K562 (cell line): Measurements from ENCODE around the gene CACNA1A. TPM values are rescaled to one million over a fixed set of nuclear protein-coding genes. Genes with fewer than 3 reads are reported as not detected.

Experiments used
- CAMTA2 ChIP-seq: fragments of 250-450 bp; sonication (Bioruptor Pico); conservative IDR thresholded peaks from 2 replicates; pipeline ENCODE4 v1.5.1; 2022
- CREB1 ChIP-seq, 2 experiments: sonication (generic) in 1 of 2; formaldehyde crosslinking in 1 of 2; IDR thresholded peaks; 2 replicates each; pipeline versions ENCODE4 v1.6.1 to v1.8.0; 2012 to 2022; ENCODE audit warnings: inconsistent platforms in 1 of 2, mild to moderate bottlenecking in 1 of 2, missing genetic modification reagents in 1 of 2, moderate library complexity in 1 of 2
- EHMT2 ChIP-seq: fragments of 450-650 bp; IDR thresholded peaks from 2 replicates; pipeline ENCODE4 v1.6.1; 2018; ENCODE audit warnings: antibody characterized with exemption
- GTF3C2 ChIP-seq: IDR thresholded peaks from 3 replicates; pipeline ENCODE4 v1.6.1; 2011; ENCODE audit warnings: borderline replicate concordance, mild to moderate bottlenecking, moderate library complexity; ENCODE audit not compliant: insufficient read length; ENCODE audit errors: extremely low read depth
- MCM7 ChIP-seq, 2 experiments: fragments of 450-650 bp; IDR thresholded peaks; 2 replicates each; pipeline ENCODE4 v1.6.1; 2016 to 2018
- MED1 ChIP-seq: sonication (generic); formaldehyde crosslinking; IDR thresholded peaks from 2 replicates; pipeline ENCODE4 v1.8.1; 2023; ENCODE audit warnings: missing genetic modification reagents, borderline replicate concordance
- RBFOX2 ChIP-seq: fragments of 200-400 bp; formaldehyde crosslinking; IDR thresholded peaks from 2 replicates; pipeline ENCODE4 v1.6.1; 2017; ENCODE audit warnings: low read depth, mild to moderate bottlenecking, low read length, moderate library complexity
- ZBTB17 ChIP-seq: fragments of 450-650 bp; formaldehyde crosslinking; IDR thresholded peaks from 2 replicates; pipeline ENCODE4 v1.4.0; 2020; ENCODE audit warnings: mild to moderate bottlenecking
- ZBTB34 ChIP-seq: fragments of 250-450 bp; sonication (Bioruptor Pico); IDR thresholded peaks from 2 replicates; pipeline ENCODE4 v1.8.0; 2021; ENCODE audit warnings: mild to moderate bottlenecking, moderate library complexity
- polyA plus RNA-seq, 8 experiments: library from polyadenylated mRNA; depleted of rRNA in 4 of 8; stranded (reverse) in 5 of 8; unstranded in 3 of 8; fragments of >200 nt; fragmentation: Nextera tagmentation in 2 of 8; fragmentation: Illumina TruSeq in 1 of 8; extraction: Ambion mirVana in 2 of 8; extraction: Trizol in 1 of 8; gene quantifications; 2 replicates each; pipeline versions ENCODE4 v1.2.1 to v1.2.3, GENCODE V29; 2011 to 2014; ENCODE audit warnings: inconsistent platforms in 1 of 8, missing spikeins in 1 of 8
- total RNA-seq, 7 experiments: library from RNA; depleted of rRNA in 6 of 7; stranded (reverse); fragments of >200 nt in 6 of 7; fragmentation: Illumina TruSeq in 2 of 7; extraction: Trizol in 2 of 7; gene quantifications; 2 replicates each; pipeline versions ENCODE4 v1.2.1 to v1.2.3, GENCODE V29; 2011 to 2021; ENCODE audit warnings: low replicate concordance in 1 of 7
- TF ChIP-seq, protein P1 (sequence below): fragments of 450-650 bp; IDR thresholded peaks from 2 replicates; pipeline ENCODE4 v1.6.1; 2016; ENCODE audit warnings: mild to moderate bottlenecking, moderate library complexity
- TF ChIP-seq, protein P2 (sequence below): IDR thresholded peaks from 2 replicates; pipeline ENCODE4 v1.6.1; 2014; ENCODE audit warnings: antibody characterized with exemption

The CACNA1A gene
- total and polyA plus RNA-seq, 9 of the 15 experiments (the other 6 are each of a cell fraction or from before 2014, with no cell fraction given), result 0.03 to 0.20 (median 0.09) TPM; not detected in 1

DNA sequence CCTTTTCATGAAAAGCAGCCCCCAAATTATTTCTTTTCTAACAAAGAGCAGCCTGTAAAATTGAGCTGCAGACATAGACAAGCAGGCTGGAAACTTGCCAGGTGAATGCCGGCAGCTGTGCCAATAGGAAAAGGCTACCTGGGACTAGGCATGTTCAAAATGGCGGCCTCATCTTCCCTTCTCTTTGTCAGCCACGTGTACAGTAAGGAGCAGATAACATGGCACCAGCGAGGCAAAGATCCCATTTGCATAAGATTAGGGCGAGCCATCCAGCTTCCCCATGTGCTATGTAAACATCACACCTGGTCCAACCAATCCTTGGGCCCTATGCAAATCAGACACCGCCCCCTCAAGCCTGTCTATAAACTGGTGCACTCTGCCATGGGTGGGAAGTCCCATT is 31.2 kb upstream of the CACNA1A start (continued):
- TF ChIP-seq, protein P1, sequence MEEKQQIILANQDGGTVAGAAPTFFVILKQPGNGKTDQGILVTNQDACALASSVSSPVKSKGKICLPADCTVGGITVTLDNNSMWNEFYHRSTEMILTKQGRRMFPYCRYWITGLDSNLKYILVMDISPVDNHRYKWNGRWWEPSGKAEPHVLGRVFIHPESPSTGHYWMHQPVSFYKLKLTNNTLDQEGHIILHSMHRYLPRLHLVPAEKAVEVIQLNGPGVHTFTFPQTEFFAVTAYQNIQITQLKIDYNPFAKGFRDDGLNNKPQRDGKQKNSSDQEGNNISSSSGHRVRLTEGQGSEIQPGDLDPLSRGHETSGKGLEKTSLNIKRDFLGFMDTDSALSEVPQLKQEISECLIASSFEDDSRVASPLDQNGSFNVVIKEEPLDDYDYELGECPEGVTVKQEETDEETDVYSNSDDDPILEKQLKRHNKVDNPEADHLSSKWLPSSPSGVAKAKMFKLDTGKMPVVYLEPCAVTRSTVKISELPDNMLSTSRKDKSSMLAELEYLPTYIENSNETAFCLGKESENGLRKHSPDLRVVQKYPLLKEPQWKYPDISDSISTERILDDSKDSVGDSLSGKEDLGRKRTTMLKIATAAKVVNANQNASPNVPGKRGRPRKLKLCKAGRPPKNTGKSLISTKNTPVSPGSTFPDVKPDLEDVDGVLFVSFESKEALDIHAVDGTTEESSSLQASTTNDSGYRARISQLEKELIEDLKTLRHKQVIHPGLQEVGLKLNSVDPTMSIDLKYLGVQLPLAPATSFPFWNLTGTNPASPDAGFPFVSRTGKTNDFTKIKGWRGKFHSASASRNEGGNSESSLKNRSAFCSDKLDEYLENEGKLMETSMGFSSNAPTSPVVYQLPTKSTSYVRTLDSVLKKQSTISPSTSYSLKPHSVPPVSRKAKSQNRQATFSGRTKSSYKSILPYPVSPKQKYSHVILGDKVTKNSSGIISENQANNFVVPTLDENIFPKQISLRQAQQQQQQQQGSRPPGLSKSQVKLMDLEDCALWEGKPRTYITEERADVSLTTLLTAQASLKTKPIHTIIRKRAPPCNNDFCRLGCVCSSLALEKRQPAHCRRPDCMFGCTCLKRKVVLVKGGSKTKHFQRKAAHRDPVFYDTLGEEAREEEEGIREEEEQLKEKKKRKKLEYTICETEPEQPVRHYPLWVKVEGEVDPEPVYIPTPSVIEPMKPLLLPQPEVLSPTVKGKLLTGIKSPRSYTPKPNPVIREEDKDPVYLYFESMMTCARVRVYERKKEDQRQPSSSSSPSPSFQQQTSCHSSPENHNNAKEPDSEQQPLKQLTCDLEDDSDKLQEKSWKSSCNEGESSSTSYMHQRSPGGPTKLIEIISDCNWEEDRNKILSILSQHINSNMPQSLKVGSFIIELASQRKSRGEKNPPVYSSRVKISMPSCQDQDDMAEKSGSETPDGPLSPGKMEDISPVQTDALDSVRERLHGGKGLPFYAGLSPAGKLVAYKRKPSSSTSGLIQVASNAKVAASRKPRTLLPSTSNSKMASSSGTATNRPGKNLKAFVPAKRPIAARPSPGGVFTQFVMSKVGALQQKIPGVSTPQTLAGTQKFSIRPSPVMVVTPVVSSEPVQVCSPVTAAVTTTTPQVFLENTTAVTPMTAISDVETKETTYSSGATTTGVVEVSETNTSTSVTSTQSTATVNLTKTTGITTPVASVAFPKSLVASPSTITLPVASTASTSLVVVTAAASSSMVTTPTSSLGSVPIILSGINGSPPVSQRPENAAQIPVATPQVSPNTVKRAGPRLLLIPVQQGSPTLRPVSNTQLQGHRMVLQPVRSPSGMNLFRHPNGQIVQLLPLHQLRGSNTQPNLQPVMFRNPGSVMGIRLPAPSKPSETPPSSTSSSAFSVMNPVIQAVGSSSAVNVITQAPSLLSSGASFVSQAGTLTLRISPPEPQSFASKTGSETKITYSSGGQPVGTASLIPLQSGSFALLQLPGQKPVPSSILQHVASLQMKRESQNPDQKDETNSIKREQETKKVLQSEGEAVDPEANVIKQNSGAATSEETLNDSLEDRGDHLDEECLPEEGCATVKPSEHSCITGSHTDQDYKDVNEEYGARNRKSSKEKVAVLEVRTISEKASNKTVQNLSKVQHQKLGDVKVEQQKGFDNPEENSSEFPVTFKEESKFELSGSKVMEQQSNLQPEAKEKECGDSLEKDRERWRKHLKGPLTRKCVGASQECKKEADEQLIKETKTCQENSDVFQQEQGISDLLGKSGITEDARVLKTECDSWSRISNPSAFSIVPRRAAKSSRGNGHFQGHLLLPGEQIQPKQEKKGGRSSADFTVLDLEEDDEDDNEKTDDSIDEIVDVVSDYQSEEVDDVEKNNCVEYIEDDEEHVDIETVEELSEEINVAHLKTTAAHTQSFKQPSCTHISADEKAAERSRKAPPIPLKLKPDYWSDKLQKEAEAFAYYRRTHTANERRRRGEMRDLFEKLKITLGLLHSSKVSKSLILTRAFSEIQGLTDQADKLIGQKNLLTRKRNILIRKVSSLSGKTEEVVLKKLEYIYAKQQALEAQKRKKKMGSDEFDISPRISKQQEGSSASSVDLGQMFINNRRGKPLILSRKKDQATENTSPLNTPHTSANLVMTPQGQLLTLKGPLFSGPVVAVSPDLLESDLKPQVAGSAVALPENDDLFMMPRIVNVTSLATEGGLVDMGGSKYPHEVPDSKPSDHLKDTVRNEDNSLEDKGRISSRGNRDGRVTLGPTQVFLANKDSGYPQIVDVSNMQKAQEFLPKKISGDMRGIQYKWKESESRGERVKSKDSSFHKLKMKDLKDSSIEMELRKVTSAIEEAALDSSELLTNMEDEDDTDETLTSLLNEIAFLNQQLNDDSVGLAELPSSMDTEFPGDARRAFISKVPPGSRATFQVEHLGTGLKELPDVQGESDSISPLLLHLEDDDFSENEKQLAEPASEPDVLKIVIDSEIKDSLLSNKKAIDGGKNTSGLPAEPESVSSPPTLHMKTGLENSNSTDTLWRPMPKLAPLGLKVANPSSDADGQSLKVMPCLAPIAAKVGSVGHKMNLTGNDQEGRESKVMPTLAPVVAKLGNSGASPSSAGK, result peak; percentile 94
- TF ChIP-seq GTF3C2 (no peak), ZBTB17 (CRISPR knock-in tag) (no peak), RBFOX2 (0 out of 2 replicates have a peak, but pooled peaks have one; percentile 18), EHMT2 (peak; percentile 60; the same call in 1 of the 2 replicates), MCM7 (IDR thresholded peaks at IDR 0.05) (no peak), MED1 (CRISPR knock-in tag) (no peak), ZBTB34 (no peak), CAMTA2 (CRISPR knock-in tag) (no peak), CREB1 (IDR thresholded peaks at IDR 0.05) (no peak), CREB1 (CRISPR knock-in tag; IDR thresholded peaks at IDR 0.05) (no peak)
- TF ChIP-seq, protein P2, sequence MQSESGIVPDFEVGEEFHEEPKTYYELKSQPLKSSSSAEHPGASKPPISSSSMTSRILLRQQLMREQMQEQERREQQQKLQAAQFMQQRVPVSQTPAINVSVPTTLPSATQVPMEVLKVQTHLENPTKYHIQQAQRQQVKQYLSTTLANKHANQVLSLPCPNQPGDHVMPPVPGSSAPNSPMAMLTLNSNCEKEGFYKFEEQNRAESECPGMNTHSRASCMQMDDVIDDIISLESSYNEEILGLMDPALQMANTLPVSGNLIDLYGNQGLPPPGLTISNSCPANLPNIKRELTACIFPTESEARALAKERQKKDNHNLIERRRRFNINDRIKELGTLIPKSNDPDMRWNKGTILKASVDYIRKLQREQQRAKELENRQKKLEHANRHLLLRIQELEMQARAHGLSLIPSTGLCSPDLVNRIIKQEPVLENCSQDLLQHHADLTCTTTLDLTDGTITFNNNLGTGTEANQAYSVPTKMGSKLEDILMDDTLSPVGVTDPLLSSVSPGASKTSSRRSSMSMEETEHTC, result no peak
